GM18951 (cell line): ENCODE measurements around the gene TPCN1.
A peak's percentile ranks its signal among the peaks of the same experiment; 100 is the strongest.

ENCODE experiments used
- POLR2A ChIP-seq: IDR thresholded peaks from 4 replicates; pipeline ENCODE4 v1.6.1; 2011; ENCODE audit warnings: mild to moderate bottlenecking; ENCODE audit not compliant: insufficient read length, insufficient read depth; ENCODE audit errors: extremely low read depth
- in situ Hi-C: fragments of 300-500 bp; cut with MboI; formaldehyde crosslinking; loops from one replicate; pipeline ENCODE4 v1.12.0; 2022; ENCODE audit warnings: low sequenced_read_pairs, mixed read lengths, inconsistent platforms; ENCODE audit not compliant: unreplicated experiment

The TPCN1 gene

GRCh38 chr12:113221181-113221996 lies at the start of gene TPCN1:
Gene TPCN1, plus strand, starts transcription at chr12:113221464. Its CDS starts 5,389 bp downstream, at chr12:113226853.
- in situ Hi-C loops: no loop called here
- TF ChIP-seq POLR2A: peak; percentile 99

DNA sequence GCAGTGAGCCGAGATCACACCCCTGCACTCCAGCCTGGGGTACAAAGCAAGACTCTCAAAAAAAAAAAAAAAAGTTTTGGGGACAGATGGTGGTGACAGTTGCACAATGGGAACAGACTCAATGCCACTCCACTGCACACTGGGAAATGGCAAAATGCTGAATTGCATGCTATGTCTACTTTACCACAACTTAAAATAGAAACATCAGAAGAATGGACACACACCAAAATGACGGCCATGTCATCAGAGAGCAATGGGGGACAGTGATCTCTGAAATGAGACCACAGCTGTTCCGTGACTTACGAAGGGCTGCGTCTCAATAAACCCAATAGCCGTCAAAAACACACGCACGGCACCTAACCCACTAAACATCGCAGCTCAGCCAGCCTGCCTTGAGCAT lies 49.7 kb upstream of the TPCN1 start:
- in situ Hi-C loops: no loop called here
- TF ChIP-seq POLR2A: no peak

- in situ Hi-C loops: no loop called here
- TF ChIP-seq POLR2A: no peak
Measured at GRCh38 chr12:113172185-113172584, 49.1 kb upstream of the TPCN1 start.

- in situ Hi-C loops: no loop called here
- no peak for TF ChIP-seq POLR2A
Measured at GRCh38 chr12:113173081-113173698, 48.1 kb upstream of the TPCN1 start.

- TF ChIP-seq POLR2A: no peak
- in situ Hi-C loops: no loop called here
Measured at GRCh38 chr12:113174461-113175384, 46.5 kb upstream of the TPCN1 start.

GRCh38 chr12:113179023-113179422 lies 42.2 kb upstream of the TPCN1 start:
- in situ Hi-C loops: no loop called here
- no peak for TF ChIP-seq POLR2A

DNA sequence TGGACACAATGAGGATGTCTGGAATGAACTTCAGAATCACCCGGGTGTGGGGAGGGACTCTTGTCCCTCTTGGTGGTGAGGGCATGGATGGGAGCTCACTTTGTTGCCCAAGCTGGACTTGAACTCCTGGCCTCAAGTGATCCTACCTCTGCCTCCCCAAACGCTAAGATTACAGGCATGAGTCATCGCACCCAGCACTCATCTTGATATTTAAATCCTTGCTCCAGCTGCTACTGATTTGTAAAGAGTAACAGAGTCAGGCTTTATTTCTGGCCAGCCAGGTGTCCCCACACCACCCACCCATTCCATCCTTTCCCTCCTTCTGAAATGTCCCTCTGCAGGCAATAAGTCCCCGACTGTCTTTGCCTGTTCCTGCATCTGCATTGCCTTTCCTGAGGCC lies 40.9 kb upstream of the TPCN1 start:
- TF ChIP-seq POLR2A: no peak
- in situ Hi-C loops: no loop called here

- TF ChIP-seq POLR2A: no peak
- in situ Hi-C loops: no loop called here
Measured at GRCh38 chr12:113181975-113182374, 39.3 kb upstream of the TPCN1 start.

DNA sequence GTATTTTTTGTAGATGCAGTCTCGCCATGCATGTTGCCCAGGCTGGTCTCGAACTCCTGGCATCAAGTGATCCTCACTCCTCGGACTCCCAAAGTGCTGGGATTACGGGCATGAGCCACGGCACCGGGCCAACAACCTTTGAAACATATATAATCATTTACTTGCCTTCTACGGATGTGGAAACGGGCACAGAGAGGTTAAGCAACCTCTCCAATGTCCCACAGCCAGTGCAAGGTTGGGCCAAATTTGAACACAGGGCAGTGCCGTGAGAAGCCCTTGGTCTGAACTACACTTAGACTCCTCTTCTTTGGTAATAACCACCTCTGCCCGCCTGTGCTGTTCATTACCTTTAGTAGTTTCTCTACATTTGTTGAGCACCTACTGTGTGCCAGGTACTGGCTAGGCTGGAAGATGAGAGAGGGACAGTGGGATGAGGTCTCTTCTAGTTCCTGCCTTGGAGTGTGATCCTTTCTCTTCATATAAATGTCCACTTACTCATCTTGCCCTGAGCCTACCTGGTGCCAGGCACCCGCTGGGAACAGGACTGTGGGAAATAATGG lies 38.2 kb upstream of the TPCN1 start:
- no peak for TF ChIP-seq POLR2A
- in situ Hi-C loops: no loop called here

- TF ChIP-seq POLR2A: no peak
- in situ Hi-C loops: no loop called here
Measured at GRCh38 chr12:113184098-113184899, 37.0 kb upstream of the TPCN1 start.

DNA sequence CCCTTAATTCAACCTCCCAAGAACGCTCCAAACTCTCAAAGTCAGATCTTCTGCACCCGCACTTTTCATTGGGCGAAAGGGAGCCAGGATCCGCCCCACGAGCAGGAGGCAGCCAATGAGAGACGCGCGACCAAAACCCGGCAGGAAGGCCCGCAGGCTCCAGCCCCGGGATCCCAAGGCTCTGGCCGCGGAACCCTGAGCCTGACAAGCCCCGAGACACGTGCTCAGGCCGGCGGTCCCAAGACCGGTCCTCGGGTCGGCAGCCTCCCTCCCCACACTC lies 36.4 kb upstream of the TPCN1 start:
- TF ChIP-seq POLR2A: peak; percentile 29
- in situ Hi-C loops: no loop called here
